HG03060 (cell line): Measurements from ENCODE around the gene HCN3.
A peak's percentile ranks its signal among the peaks of the same experiment; 100 is the strongest.

ENCODE experiments used
- ATAC-seq: cut with Tn5 transposase; IDR thresholded peaks from one replicate; pipeline ENCODE4 v1.9.1; 2021; ENCODE audit warnings: low read depth, moderate number of reproducible peaks; ENCODE audit not compliant: unreplicated experiment

The HCN3 gene

GRCh38 chr1:155253797-155254196 is 23.5 kb upstream of the HCN3 start:
- ATAC-seq: no peak

- ATAC-seq: no peak
Observed at GRCh38 chr1:155254228-155254713, 23.0 kb upstream of the HCN3 start.

GRCh38 chr1:155254714-155255242 is 22.5 kb upstream of the HCN3 start:
- ATAC-seq: no peak

- ATAC-seq: no peak
Observed at GRCh38 chr1:155255243-155256007, 21.8 kb upstream of the HCN3 start, which contains the start of gene ENTREP3. Gene ENTREP3 (minus strand): TSS chr1:155255483. CDS start chr1:155254877, 606 bp downstream.

GRCh38 chr1:155256058-155256852 is 21.0 kb upstream of the HCN3 start:
- ATAC-seq: no peak

- ATAC-seq: no peak
Observed at GRCh38 chr1:155260276-155260675, 17.0 kb upstream of the HCN3 start.

GRCh38 chr1:155261493-155261851 is 15.8 kb upstream of the HCN3 start:
- ATAC-seq: no peak

- ATAC-seq: peak; percentile 84
Observed at GRCh38 chr1:155261852-155262673, 15.2 kb upstream of the HCN3 start, which contains the start of gene SCAMP3. Gene SCAMP3 (minus strand): TSS chr1:155262360. CDS start chr1:155262151, 209 bp downstream.

- ATAC-seq: no peak
Observed at GRCh38 chr1:155263067-155263466, 14.2 kb upstream of the HCN3 start.

- no peak for ATAC-seq
Observed at GRCh38 chr1:155266553-155266952, 10.7 kb upstream of the HCN3 start.

GRCh38 chr1:155267373-155267772 is 9.9 kb upstream of the HCN3 start:
- ATAC-seq: no peak

- no peak for ATAC-seq
Observed at GRCh38 chr1:155268630-155269029, 8.6 kb upstream of the HCN3 start.

- no peak for ATAC-seq
Observed at GRCh38 chr1:155269381-155269780, 7.9 kb upstream of the HCN3 start.

- no peak for ATAC-seq
Observed at GRCh38 chr1:155272466-155273342, 4.6 kb upstream of the HCN3 start.

- ATAC-seq: no peak
Observed at GRCh38 chr1:155273343-155274245, 3.7 kb upstream of the HCN3 start, which contains the start of gene CLK2. Gene CLK2 (minus strand): TSS chr1:155273504. CDS start chr1:155270977, 2,527 bp downstream.

GRCh38 chr1:155277902-155278688 is 832 bp downstream of the HCN3 start:
- ATAC-seq: no peak

GRCh38 chr1:155278689-155279160 is 1.5 kb downstream of the HCN3 start:
- ATAC-seq: no peak
